ENCODE data around the gene FABP3. TPM values are rescaled to one million over a fixed set of nuclear protein-coding genes. Genes with fewer than 3 reads are reported as not detected.

The FABP3 gene
- polyA plus RNA-seq, 2 of the 4 experiments (the other 2 are of a cell fraction) = not detected

- TF ChIP-seq CHD2 (IDR thresholded peaks at IDR 0.05; ENCODE audit: low read length, partially characterized antibody) (no peak), MYC (IDR thresholded peaks at IDR 0.05; ENCODE audit: borderline replicate concordance, low read length) (no peak), EP300 (IDR thresholded peaks at IDR 0.05) (no peak), CBX2 (IDR thresholded peaks at IDR 0.05; ENCODE audit: borderline replicate concordance, low read depth) (no peak), JUNB (IDR thresholded peaks at IDR 0.05) (no peak), NFE2L2 (conservative IDR thresholded peaks at IDR 0.05; ENCODE audit: low read length) (no peak), SREBF2 (IDR thresholded peaks at IDR 0.05) (no peak), MAZ (IDR thresholded peaks at IDR 0.05; ENCODE audit: borderline replicate concordance, low read depth, low read length) (no peak), REST (IDR thresholded peaks at IDR 0.05) (no peak), EHMT2 (IDR thresholded peaks at IDR 0.05; ENCODE audit: low read depth) (no peak), HOXA7 (CRISPR knock-in tag; IDR thresholded peaks at IDR 0.05) (no peak), BHLHE40 (IDR thresholded peaks at IDR 0.05; ENCODE audit: low read depth, low read length) (no peak), HES2 (IDR thresholded peaks at IDR 0.05) (no peak), RAD21 (conservative IDR thresholded peaks at IDR 0.05 in 1 of 2, IDR thresholded peaks at IDR 0.05 in 1 of 2) (no peak), PBX3 (IDR thresholded peaks at IDR 0.05) (no peak)
- peak overlapping the region; percentile 98 for H3K4me2 ChIP-seq
- H3K4me1 ChIP-seq = peaks cover 11% of the 10 kb centered on the region
- WGBS (ENCODE audit: missing lambda C conversion rate) = 11% methylated on average over 2 of the region's 2 CpGs
- H3K9me3 ChIP-seq = no peaks in the 10 kb centered on the region
- ChIA-PET POLR2A (no interaction called here), CTCF (interaction anchor here (0.8 to 6.3 kb wide), 3 partner anchors 8 to 16 kb away, joined by 3 to 49 read pairs (median 29); no protein-coding TSS in a partner anchor)
- ATAC-seq = no peak
- H3K4me3 ChIP-seq = peak overlapping the region; percentile 62; the same call in 1 of the 3 replicates
- FAIRE-seq = no peak
- no peak overlapping the region for H3K27ac ChIP-seq
- DNase-seq (ENCODE audit: low read depth in 1 of 2, low spot score in 1 of 2) = no peak
Observed at GRCh38 chr1:31412205-31412604, 39.3 kb upstream of the FABP3 start.

- FAIRE-seq = no peak
- Histone ChIP-seq H3K4me3 (no peak overlapping the region), H3K27ac (no peak overlapping the region), H3K4me1 (peaks cover 8% of the 10 kb centered on the region; the same call in 2 of the 3 replicates), H3K4me2 (no peak overlapping the region), H3K9me3 (no peaks in the 10 kb centered on the region)
- WGBS (ENCODE audit: missing lambda C conversion rate) = 32% methylated on average over 4 of the region's 4 CpGs
- no peak for ATAC-seq
- POLR2A ChIA-PET = no interaction called here
- CTCF ChIA-PET = interaction anchor here (0.6 to 6.3 kb wide), 4 partner anchors 12 to 138 kb away, joined by 3 to 49 read pairs (median 17); no protein-coding TSS in a partner anchor
- DNase-seq (ENCODE audit: low read depth in 1 of 2, low spot score in 1 of 2) = no peak
- no peak for TF ChIP-seq CEBPB (IDR thresholded peaks at IDR 0.05)
- TF ChIP-seq FOXS1 (CRISPR knock-in tag; IDR thresholded peaks at IDR 0.05) = no peak
- TF ChIP-seq FOSB (CRISPR knock-in tag; IDR thresholded peaks at IDR 0.05) = no peak
- TF ChIP-seq CBX2 (IDR thresholded peaks at IDR 0.05; ENCODE audit: borderline replicate concordance, low read depth) = no peak
- no peak for TF ChIP-seq ATOH8 (CRISPR knock-in tag; IDR thresholded peaks at IDR 0.05; ENCODE audit: low read depth)
Observed at GRCh38 chr1:31410871-31411270, 38.0 kb upstream of the FABP3 start.

All from A549 (cell line).